GM21576 (cell line): ENCODE results near the gene CDH6.
"Not testable (repeated sequence)": the region's sequence is repeated elsewhere in the genome, so short reads cannot be mapped to it uniquely, and the experiment has no call there.

Experiments used
- ATAC-seq: cut with Tn5 transposase; IDR thresholded peaks from one replicate; pipeline ENCODE4 v1.9.1; 2021; ENCODE audit warnings: mild to moderate bottlenecking, moderate library complexity; ENCODE audit not compliant: unreplicated experiment

The CDH6 gene

DNA sequence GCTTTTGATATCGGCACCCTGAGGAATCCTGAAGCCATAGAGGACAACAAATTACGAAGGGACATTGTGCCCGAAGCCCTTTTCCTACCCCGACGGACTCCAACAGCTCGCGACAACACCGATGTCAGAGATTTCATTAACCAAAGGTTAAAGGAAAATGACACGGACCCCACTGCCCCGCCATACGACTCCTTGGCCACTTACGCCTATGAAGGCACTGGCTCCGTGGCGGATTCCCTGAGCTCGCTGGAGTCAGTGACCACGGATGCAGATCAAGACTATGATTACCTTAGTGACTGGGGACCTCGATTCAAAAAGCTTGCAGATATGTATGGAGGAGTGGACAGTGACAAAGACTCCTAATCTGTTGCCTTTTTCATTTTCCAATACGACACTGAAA is 129.5 kb downstream of the CDH6 start:
- ATAC-seq: no peak

DNA sequence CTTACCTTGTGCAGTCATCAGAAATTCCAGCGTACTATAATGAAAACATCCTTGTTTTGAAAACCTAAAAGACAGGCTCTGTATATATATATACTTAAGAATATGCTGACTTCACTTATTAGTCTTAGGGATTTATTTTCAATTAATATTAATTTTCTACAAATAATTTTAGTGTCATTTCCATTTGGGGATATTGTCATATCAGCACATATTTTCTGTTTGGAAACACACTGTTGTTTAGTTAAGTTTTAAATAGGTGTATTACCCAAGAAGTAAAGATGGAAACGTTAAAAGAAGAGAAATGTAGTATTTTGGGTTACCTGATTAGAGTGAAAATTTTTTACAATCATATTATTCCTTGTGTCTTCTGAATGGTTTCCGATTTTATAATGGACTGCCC is 131.4 kb downstream of the CDH6 start:
- no peak for ATAC-seq

- no peak for ATAC-seq
Observed at GRCh38 chr5:31328040-31328733, 134.7 kb downstream of the CDH6 start.

GRCh38 chr5:31329715-31330114 is 136.2 kb downstream of the CDH6 start:
- no peak for ATAC-seq

DNA sequence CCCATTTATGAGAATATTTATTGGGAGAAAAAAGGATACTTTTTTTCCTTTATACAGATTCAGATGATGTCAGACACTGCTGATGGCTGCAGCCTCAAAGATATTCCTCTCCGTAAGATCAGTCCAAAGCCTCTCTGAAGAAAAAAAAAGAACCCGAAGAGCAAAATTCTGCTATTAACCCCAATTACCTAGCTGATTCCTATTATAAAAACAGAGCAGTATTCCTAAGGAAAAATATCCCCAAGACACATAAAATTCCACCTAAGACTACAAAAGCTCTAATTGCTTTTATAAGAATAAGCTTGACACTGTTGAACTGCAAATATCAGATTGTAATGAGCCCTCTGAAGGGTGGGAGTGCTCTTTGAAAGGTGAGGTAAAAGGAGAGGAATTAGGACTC is 138.7 kb downstream of the CDH6 start:
- no peak for ATAC-seq

GRCh38 chr5:31333475-31333874 is 140.0 kb downstream of the CDH6 start:
- ATAC-seq: no peak

GRCh38 chr5:31334061-31334860 is 140.8 kb downstream of the CDH6 start:
- ATAC-seq: no peak

DNA sequence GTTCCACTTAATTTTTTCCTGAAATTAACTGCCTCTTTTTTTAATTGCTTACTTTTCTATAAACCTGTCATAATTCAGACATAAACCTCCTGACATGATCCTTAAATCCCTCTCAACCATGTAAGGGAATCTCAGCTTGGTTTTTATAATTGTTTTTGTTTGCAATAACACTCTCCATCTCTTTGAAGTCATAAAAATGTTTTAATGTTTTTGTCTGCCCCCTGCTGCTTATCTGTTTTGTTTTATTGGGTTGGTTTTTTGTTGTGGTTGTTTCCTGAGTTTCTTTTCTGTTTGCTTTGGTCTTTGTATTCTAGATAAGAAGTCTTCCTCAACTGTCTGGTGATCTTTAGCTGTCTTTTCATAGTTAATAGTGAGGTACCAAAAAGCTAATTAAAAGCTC is 142.0 kb downstream of the CDH6 start:
- no peak for ATAC-seq

DNA sequence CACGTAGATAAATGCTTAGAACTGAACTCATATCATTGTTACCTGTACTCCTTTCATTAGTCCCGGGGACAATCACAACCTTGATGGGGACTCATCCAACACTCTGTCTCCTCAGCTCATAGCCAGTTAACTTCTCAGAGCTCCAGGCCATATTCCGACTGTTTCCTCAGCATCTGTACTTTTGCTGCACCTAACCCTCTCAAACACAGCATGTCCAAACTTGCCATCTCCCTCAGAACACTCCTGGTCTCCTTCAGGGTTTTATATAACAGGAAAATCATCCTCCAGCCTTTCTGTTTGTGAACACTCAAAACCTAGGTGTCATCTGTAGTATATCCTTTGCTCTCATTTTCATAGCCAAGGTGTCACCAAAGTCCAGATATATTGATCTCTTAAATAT is 150.5 kb downstream of the CDH6 start:
- ATAC-seq: no peak

DNA sequence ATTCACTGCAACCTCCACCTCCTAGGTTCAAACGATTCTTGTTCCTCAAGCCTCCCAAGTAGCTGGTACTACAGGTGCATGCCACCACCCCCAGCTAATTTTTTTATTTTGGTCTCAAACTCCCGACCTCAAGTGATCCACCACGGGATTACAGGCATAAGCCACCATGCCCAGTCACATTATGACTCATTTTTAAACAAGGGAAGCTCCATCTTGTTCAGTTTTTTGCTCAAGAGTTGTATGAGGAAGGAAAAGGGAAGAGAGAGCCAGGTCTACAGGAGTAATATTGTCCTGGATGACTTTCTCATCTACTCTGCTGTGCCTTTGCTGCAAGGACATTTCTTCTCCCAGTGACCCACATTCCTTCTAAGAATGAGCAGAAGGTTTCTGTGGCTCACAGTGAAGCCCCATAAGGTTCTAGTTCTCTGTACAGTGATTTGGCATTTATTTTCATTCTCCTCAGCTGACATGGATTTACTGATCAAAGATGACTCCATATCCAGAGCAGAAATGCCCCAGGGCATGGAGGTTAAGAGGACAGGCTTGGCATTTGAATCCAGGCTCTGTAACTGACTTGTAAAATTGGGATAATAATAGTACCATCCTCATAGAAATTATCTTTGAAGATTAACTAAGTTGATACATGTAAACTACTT is 153.5 kb downstream of the CDH6 start:
- no peak for ATAC-seq

DNA sequence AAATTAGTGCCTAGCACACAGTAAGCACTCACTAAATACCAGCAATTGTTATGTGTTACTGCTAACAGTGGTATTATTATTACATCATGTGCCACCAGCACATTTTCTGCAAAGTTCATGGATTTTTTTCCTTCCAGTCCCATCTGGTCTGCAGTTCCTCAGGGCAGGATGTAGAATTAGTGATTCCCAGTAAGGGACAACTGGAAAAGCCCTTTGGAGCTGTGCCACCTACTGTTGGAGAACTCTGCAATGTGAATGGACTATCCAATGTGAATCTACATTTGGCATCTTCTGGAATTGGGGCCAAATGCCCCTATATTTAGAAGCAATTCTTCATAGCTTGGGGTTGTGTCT is 154.0 kb downstream of the CDH6 start:
- ATAC-seq: no peak

- ATAC-seq: no peak
Observed at GRCh38 chr5:31350395-31350794, 156.9 kb downstream of the CDH6 start.

- ATAC-seq: no peak
Observed at GRCh38 chr5:31355337-31355736, 161.9 kb downstream of the CDH6 start.

DNA sequence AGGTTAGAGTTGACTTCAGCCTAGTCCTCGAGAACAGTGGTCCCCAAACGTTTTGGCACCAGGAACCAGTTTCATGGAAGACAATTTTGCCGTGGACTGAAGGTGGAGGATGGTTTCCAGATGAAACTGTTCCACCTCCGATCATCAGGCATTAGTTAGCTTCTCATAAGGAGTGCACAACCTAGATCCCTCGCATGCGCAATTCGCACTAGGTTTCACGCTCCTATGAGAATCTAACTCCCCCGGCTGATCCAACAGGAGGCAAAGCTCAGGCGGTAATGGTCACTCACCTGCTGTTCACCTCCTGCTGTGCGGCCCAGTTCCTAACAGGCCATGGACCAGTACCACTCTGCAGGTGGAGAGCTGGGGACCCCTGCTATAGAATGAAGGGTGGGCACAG is 163.6 kb downstream of the CDH6 start:
- no peak for ATAC-seq

- ATAC-seq: no peak
Observed at GRCh38 chr5:31359839-31360238, 166.4 kb downstream of the CDH6 start.

- ATAC-seq: no peak
Observed at GRCh38 chr5:31361234-31361633, 167.7 kb downstream of the CDH6 start.

DNA sequence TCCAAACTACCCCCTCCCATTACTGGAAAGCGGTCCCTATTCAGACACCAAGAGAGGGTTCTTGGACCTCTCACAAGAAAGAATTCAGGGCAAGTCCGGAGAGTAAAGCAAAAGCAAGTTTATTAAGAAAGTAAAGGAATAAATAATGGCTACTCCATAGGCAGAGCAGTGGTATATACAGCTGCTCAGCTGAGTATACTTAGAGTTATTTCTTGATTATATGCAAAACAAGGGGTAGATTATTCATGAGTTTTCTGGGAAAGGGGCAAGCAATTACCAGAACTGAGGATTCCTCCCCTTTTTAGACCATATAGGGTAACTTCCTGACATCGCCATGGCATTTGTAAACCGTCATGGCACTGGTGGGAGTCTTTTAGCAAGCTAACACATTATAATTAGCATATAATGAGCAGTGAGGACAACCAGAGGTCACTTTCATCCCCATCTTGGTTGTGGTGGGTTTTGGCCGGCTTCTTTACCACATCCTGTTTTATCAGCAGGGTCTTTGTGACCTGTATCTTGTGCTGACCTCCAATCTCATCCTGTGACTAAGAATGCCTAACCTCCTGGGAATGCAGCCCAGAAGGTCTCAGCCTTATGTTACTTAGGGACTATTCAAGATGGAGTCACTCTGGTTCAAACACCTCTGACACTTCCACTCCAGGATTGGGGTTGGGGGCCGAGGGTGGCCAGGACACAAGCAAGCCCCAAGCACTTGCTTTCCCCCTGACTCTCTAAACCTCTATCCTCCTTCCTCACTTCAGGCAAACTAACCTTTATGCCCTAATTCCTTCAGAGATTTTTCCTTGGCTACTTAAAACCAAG is 168.4 kb downstream of the CDH6 start:
- ATAC-seq: not testable (repeated sequence)

DNA sequence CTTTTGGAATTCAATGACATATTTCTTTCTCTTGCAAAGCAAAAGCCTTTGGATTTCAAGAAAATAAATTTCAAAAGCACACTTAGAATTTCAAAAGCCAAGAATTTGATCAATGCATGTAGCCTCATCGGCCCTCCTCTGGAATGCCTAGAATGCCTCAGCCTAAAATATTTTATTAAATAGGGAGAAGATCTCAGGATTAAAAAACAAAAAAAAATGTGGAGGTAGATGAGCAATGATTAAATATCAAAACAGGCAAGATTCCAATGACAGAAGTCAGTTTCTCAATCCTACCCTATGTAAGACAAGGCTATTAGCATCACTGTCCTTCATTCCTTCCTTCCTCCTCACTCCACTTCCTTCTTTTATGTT is 169.0 kb downstream of the CDH6 start:
- ATAC-seq: no peak

DNA sequence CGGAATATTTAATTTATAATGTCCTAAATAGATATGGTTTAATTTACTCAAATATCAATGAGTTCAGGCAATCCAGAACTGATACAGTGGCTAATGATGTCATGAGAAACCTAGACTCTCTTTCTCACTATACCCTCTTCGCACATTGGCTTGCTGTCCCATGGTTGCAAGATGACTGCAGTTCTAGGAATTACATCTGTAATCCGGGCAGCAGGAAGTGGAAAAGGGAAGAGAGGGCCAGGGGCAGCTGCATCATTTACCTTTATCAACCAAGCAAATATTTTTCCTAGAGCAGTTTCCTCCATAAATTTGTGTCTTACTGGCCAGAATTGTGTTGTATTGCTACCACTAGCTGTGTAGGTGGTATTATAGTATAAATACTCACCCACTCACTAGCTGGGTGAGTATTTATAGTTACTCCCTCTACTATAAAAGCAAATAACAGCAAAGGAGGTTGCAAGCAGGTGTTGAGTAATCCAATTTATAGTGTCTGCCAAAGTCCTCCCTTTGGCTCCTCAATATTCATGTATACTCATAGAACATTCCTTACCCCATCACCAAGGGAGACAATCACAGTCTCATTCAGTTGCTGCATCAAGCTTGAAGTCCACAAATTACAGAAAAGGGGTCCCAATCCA is 169.6 kb downstream of the CDH6 start:
- no peak for ATAC-seq

DNA sequence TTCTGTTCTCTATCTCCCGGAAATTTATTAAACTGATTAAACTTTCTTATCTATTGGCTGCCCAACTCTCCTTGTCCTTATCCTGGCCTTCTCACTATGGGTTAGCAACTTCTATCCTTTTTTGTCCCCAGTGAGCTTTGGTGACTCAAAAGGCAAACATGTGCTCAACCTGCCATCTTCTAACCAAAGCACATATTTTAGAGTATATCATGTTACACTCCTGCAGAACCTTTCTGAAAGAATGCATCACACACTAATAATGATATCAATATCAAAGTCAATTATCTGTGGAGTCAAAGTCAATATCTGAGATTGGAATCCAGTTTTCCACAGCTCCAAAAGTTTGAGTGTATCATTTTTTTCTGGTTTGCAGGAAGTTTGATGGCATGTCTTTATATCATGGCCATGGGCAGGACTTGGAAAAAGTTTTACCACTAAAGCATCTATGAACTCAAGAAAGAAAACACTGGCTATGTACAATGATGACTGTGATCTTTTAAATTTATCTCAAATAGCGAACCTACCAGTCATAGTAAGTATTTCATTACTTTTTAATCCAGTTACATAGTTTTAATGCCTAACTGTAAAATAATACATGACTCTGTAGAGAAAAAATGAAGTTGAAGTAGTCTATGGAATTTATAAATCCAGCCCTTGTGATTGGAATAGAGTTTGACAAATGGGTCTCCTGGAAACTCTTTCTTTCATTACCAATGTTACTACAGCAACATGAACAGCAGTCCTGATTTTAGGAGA is 171.6 kb downstream of the CDH6 start:
- no peak for ATAC-seq
